A549 (cell line): ENCODE results near the gene MDGA2. TPM values are rescaled to one million over a fixed set of nuclear protein-coding genes. Genes with fewer than 3 reads are reported as not detected.

ENCODE experiments used
- ATAC-seq, 2 experiments: fragments of 200-7000 bp in 1 of 2; fragments of >200 bp in 1 of 2; cut with Nextera tagmentation in 1 of 2; cut with Tn5 transposase in 1 of 2; 3 replicates each; pipeline versions ENCODE4 v1.8.0 to v1.9.1; 2018 to 2020; ENCODE audit warnings: mild to moderate bottlenecking in 1 of 2, moderate library complexity in 1 of 2
- CTCF ChIA-PET: fragments of 300-600 bp; sonication (Branson Sonifier 250); formaldehyde crosslinking; extraction: SDS; loops from one replicate; lab custom pipeline; 2021; ENCODE audit warnings: antibody characterized with exemption, inconsistent platforms; lab: Yijun Ruan, JAX
- POLR2A ChIA-PET: fragments of 350-600 bp; formaldehyde crosslinking; extraction: SDS; loops from one replicate; lab custom pipeline; 2021; ENCODE audit warnings: antibody characterized with exemption, inconsistent platforms; lab: Yijun Ruan, JAX
- DNase-seq, 2 experiments: peaks; one replicate each; pipeline versions ENCODE4 v3.0.0 to v3.0.0-alpha.2; 2011 to 2016; ENCODE audit warnings: low read depth in 1 of 2, low spot score in 1 of 2
- FAIRE-seq: peaks from 2 replicates; lab custom pipeline; 2011; peaks lifted over from hg19 to GRCh38; lab: Jason Lieb, UNC
- H3K27ac ChIP-seq, 2 experiments: fragments of >200 bp; sonication (Bioruptor Twin); formaldehyde crosslinking; 3 replicates each; pipeline ENCODE4 v1.5.1; 2016 to 2017
- H3K4me1 ChIP-seq: fragments of >200 bp; sonication (Bioruptor Twin); formaldehyde crosslinking; 3 replicates; pipeline ENCODE4 v1.6.1; 2016
- H3K4me2 ChIP-seq: fragments of >200 bp; sonication (Bioruptor Twin); formaldehyde crosslinking; 3 replicates; pipeline ENCODE4 v1.6.1; 2016
- H3K4me3 ChIP-seq: fragments of >200 bp; sonication (Bioruptor Twin); formaldehyde crosslinking; 3 replicates; pipeline ENCODE4 v1.5.1; 2016
- H3K9me3 ChIP-seq: fragments of >200 bp; sonication (Bioruptor Twin); formaldehyde crosslinking; 3 replicates; pipeline ENCODE4 v1.6.1; 2016
- BCL3 ChIP-seq: fragments of >200 bp; sonication (Bioruptor Twin); formaldehyde crosslinking; IDR thresholded peaks from 3 replicates; pipeline ENCODE4 v1.6.1; 2016
- CEBPB ChIP-seq, 2 experiments: fragments of >200 bp in 1 of 2; sonication (Bioruptor Twin) in 1 of 2; formaldehyde crosslinking in 1 of 2; IDR thresholded peaks; 2 replicates each; pipeline ENCODE4 v1.6.1; 2012 to 2016
- CTCF ChIP-seq: fragments of >200 bp; sonication (Bioruptor Twin); formaldehyde crosslinking; IDR thresholded peaks from 3 replicates; pipeline ENCODE4 v1.5.1; 2016
- E2F6 ChIP-seq: IDR thresholded peaks from 2 replicates; pipeline ENCODE4 v1.6.1; 2012; ENCODE audit warnings: low read depth, borderline replicate concordance
- EHF ChIP-seq: fragments of 250-450 bp; sonication (Bioruptor Pico); IDR thresholded peaks from 2 replicates; pipeline ENCODE4 v1.5.0; 2020; ENCODE audit warnings: mild to moderate bottlenecking
- EP300 ChIP-seq, 2 experiments: fragments of >200 bp; sonication (Bioruptor Twin); formaldehyde crosslinking; IDR thresholded peaks; 2 replicates in 1 of 2; 3 replicates in 1 of 2; pipeline ENCODE4 v1.6.1; 2016 to 2017
- GATA3 ChIP-seq: IDR thresholded peaks from 2 replicates; pipeline ENCODE4 v1.6.1; 2012; ENCODE audit warnings: borderline replicate concordance
- HES2 ChIP-seq: fragments of >200 bp; sonication (Bioruptor Twin); formaldehyde crosslinking; IDR thresholded peaks from 2 replicates; pipeline ENCODE4 v1.6.1; 2016
- HOXB13 ChIP-seq: fragments of 250-450 bp; sonication (Bioruptor Pico); IDR thresholded peaks from 2 replicates; pipeline ENCODE4 v1.5.0; 2020; ENCODE audit warnings: low read depth, mild to moderate bottlenecking, moderate library complexity
- MAFK ChIP-seq: fragments of 450-650 bp; IDR thresholded peaks from 2 replicates; pipeline ENCODE4 v1.6.1; 2014; ENCODE audit not compliant: partially characterized antibody
- NFE2L2 ChIP-seq: fragments of 150-350 bp; conservative IDR thresholded peaks from 2 replicates; pipeline ENCODE4 v1.6.1; 2014; ENCODE audit warnings: low read length
- POLR2AphosphoS2 ChIP-seq: conservative IDR thresholded peaks from 2 replicates; pipeline ENCODE4 v1.6.1; 2012; ENCODE audit warnings: low read length, improper control_type of control experiment, inconsistent platforms
- RAD21 ChIP-seq, 2 experiments: fragments of >200 bp in 1 of 2; sonication (Bioruptor Twin) in 1 of 2; formaldehyde crosslinking in 1 of 2; IDR thresholded peaks in 1 of 2; conservative IDR thresholded peaks in 1 of 2; 2 replicates in 1 of 2; 3 replicates in 1 of 2; pipeline ENCODE4 v1.6.1; 2012 to 2018; ENCODE audit warnings: inconsistent platforms in 1 of 2
- RCOR1 ChIP-seq: fragments of 150-350 bp; IDR thresholded peaks from 2 replicates; pipeline ENCODE4 v1.6.1; 2014; ENCODE audit warnings: antibody characterized with exemption, low read length, low read depth
- RFX5 ChIP-seq: fragments of 450-650 bp; IDR thresholded peaks from 2 replicates; pipeline ENCODE4 v1.7.1; 2014; ENCODE audit warnings: antibody characterized with exemption, mild to moderate bottlenecking, moderate library complexity
- RNF2 ChIP-seq: fragments of 200-600 bp; sonication (generic); IDR thresholded peaks from 2 replicates; pipeline ENCODE4 v1.6.1; 2016; ENCODE audit warnings: low read depth, mild to moderate bottlenecking, antibody characterized with exemption, moderate library complexity, borderline replicate concordance
- TFCP2L1 ChIP-seq: fragments of 250-450 bp; sonication (Bioruptor Pico); IDR thresholded peaks from 2 replicates; pipeline ENCODE4 v1.5.0; 2021; ENCODE audit warnings: mild to moderate bottlenecking
- ZFP36 ChIP-seq: fragments of 450-650 bp; IDR thresholded peaks from 2 replicates; pipeline ENCODE4 v1.6.1; 2014; ENCODE audit warnings: borderline replicate concordance; ENCODE audit not compliant: partially characterized antibody
- ZNF302 ChIP-seq: fragments of 250-450 bp; sonication (Bioruptor Pico); IDR thresholded peaks from 2 replicates; pipeline ENCODE4 v1.9.0; 2021; ENCODE audit warnings: inconsistent platforms, mild to moderate bottlenecking, moderate library complexity
- WGBS: methylation state at CpG from one replicate; pipeline ENCODE4 v1.1.6; 2017; ENCODE audit errors: missing lambda C conversion rate; 5-methylcytosine and 5-hydroxymethylcytosine counted together
- polyA plus RNA-seq, 4 experiments: library from polyadenylated mRNA; depleted of rRNA in 3 of 4; stranded (reverse); fragments of >200 nt; fragmentation: RNase III in 1 of 4; extraction: RNeasy Plus Mini Kit Qiagen cat#74134 plus additional on column Dnase treatment in 1 of 4; gene quantifications; 2 replicates in 3 of 4; 3 replicates in 1 of 4; pipeline ENCODE4 v1.2.3, GENCODE V29; 2011 to 2017
- TF ChIP-seq, protein P1 (sequence below): fragments of 250-450 bp; sonication (Bioruptor Pico); IDR thresholded peaks from 2 replicates; pipeline ENCODE4 v1.5.0; 2021; ENCODE audit warnings: mild to moderate bottlenecking, moderate library complexity, borderline replicate concordance
- TF ChIP-seq, protein P2 (sequence below): IDR thresholded peaks from 2 replicates; pipeline ENCODE4 v1.6.1; 2012
- TF ChIP-seq, protein P3 (sequence below): fragments of 250-450 bp; sonication (Bioruptor Pico); IDR thresholded peaks from 2 replicates; pipeline ENCODE4 v1.5.0; 2020; ENCODE audit warnings: low read depth, mild to moderate bottlenecking, moderate library complexity
- TF ChIP-seq, protein P4 (sequence below): fragments of 450-650 bp; IDR thresholded peaks from 2 replicates; pipeline ENCODE4 v1.6.1; 2014; ENCODE audit warnings: antibody characterized with exemption

The MDGA2 gene
- polyA plus RNA-seq, 2 of the 4 experiments (the other 2 are of a cell fraction): 0.08 to 0.12 TPM

- TF ChIP-seq POLR2AphosphoS2: no peak
- TF ChIP-seq, protein P1, sequence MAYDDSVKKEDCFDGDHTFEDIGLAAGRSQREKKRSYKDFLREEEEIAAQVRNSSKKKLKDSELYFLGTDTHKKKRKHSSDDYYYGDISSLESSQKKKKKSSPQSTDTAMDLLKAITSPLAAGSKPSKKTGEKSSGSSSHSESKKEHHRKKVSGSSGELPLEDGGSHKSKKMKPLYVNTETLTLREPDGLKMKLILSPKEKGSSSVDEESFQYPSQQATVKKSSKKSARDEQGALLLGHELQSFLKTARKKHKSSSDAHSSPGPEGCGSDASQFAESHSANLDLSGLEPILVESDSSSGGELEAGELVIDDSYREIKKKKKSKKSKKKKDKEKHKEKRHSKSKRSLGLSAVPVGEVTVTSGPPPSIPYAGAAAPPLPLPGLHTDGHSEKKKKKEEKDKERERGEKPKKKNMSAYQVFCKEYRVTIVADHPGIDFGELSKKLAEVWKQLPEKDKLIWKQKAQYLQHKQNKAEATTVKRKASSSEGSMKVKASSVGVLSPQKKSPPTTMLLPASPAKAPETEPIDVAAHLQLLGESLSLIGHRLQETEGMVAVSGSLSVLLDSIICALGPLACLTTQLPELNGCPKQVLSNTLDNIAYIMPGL (CRISPR knock-in tag): no peak
- TF ChIP-seq CTCF: no peak
- TF ChIP-seq GATA3: no peak
- TF ChIP-seq RNF2: no peak
- TF ChIP-seq, protein P2, sequence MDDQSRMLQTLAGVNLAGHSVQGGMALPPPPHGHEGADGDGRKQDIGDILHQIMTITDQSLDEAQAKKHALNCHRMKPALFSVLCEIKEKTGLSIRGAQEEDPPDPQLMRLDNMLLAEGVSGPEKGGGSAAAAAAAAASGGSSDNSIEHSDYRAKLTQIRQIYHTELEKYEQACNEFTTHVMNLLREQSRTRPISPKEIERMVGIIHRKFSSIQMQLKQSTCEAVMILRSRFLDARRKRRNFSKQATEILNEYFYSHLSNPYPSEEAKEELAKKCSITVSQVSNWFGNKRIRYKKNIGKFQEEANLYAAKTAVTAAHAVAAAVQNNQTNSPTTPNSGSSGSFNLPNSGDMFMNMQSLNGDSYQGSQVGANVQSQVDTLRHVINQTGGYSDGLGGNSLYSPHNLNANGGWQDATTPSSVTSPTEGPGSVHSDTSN: no peak
- TF ChIP-seq, protein P3, sequence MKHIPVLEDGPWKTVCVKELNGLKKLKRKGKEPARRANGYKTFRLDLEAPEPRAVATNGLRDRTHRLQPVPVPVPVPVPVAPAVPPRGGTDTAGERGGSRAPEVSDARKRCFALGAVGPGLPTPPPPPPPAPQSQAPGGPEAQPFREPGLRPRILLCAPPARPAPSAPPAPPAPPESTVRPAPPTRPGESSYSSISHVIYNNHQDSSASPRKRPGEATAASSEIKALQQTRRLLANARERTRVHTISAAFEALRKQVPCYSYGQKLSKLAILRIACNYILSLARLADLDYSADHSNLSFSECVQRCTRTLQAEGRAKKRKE (CRISPR knock-in tag): no peak
- no peak for TF ChIP-seq EP300 (IDR thresholded peaks at IDR 0.05)
- TF ChIP-seq NFE2L2: no peak
- TF ChIP-seq TFCP2L1 (CRISPR knock-in tag): no peak
- no peak for TF ChIP-seq RFX5
- TF ChIP-seq, protein P4, sequence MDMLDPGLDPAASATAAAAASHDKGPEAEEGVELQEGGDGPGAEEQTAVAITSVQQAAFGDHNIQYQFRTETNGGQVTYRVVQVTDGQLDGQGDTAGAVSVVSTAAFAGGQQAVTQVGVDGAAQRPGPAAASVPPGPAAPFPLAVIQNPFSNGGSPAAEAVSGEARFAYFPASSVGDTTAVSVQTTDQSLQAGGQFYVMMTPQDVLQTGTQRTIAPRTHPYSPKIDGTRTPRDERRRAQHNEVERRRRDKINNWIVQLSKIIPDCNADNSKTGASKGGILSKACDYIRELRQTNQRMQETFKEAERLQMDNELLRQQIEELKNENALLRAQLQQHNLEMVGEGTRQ: no peak
- TF ChIP-seq HOXB13 (CRISPR knock-in tag): no peak
- no peak for TF ChIP-seq EHF (CRISPR knock-in tag)
- no peak for TF ChIP-seq RCOR1
- TF ChIP-seq MAFK: no peak
- no peak for DNase-seq
- ATAC-seq: no peak
- CTCF ChIA-PET: no interaction called here
- H3K4me3 ChIP-seq: no peak overlapping the region
- H3K27ac ChIP-seq: no peak overlapping the region
- no peak for FAIRE-seq
- POLR2A ChIA-PET: no interaction called here
- H3K4me1 ChIP-seq: no peaks in the 10 kb centered on the region
- no peaks in the 10 kb centered on the region for H3K9me3 ChIP-seq
- WGBS: 8% methylated on average over 1 of the region's 1 CpG
- H3K4me2 ChIP-seq: no peak overlapping the region
Observed at GRCh38 chr14:46887144-46887543, 788.3 kb downstream of the MDGA2 start.

GRCh38 chr14:46885566-46885965 lies 789.8 kb downstream of the MDGA2 start:
- CTCF ChIA-PET: no interaction called here
- Histone ChIP-seq H3K27ac (no peak overlapping the region), H3K4me2 (no peak overlapping the region), H3K4me3 (no peak overlapping the region), H3K4me1 (no peaks in the 10 kb centered on the region), H3K9me3 (no peaks in the 10 kb centered on the region)
- WGBS: 61% methylated on average over 3 of the region's 3 CpGs
- POLR2A ChIA-PET: no interaction called here
- FAIRE-seq: no peak
- peak in 1 of 2 experiments; percentile 1 for DNase-seq
- no peak for ATAC-seq
- TF ChIP-seq BCL3: no peak
- TF ChIP-seq NFE2L2: peak; percentile 64
- peak; percentile 77 for TF ChIP-seq MAFK
- no peak for TF ChIP-seq E2F6
- no peak for TF ChIP-seq RNF2
- TF ChIP-seq RAD21 (conservative IDR thresholded peaks at IDR 0.05 in 1 of 2, IDR thresholded peaks at IDR 0.05 in 1 of 2): no peak
- no peak for TF ChIP-seq ZNF302
- TF ChIP-seq CEBPB (IDR thresholded peaks at IDR 0.05): no peak
- no peak for TF ChIP-seq ZFP36
- TF ChIP-seq HES2: no peak
- TF ChIP-seq, protein P3 (CRISPR knock-in tag): no peak
- TF ChIP-seq, all 56 proteins: peak for 2
